ENCODE measurements around the gene GPR35. TPM values are rescaled to one million over a fixed set of nuclear protein-coding genes. Genes with fewer than 3 reads are reported as not detected.
"Not testable (repeated sequence)": the region's sequence is repeated elsewhere in the genome, so short reads cannot be mapped to it uniquely, and the experiment has no call there.

Gene GPR35
- polyA plus RNA-seq, 1 experiment: 0.06 TPM

DNA sequence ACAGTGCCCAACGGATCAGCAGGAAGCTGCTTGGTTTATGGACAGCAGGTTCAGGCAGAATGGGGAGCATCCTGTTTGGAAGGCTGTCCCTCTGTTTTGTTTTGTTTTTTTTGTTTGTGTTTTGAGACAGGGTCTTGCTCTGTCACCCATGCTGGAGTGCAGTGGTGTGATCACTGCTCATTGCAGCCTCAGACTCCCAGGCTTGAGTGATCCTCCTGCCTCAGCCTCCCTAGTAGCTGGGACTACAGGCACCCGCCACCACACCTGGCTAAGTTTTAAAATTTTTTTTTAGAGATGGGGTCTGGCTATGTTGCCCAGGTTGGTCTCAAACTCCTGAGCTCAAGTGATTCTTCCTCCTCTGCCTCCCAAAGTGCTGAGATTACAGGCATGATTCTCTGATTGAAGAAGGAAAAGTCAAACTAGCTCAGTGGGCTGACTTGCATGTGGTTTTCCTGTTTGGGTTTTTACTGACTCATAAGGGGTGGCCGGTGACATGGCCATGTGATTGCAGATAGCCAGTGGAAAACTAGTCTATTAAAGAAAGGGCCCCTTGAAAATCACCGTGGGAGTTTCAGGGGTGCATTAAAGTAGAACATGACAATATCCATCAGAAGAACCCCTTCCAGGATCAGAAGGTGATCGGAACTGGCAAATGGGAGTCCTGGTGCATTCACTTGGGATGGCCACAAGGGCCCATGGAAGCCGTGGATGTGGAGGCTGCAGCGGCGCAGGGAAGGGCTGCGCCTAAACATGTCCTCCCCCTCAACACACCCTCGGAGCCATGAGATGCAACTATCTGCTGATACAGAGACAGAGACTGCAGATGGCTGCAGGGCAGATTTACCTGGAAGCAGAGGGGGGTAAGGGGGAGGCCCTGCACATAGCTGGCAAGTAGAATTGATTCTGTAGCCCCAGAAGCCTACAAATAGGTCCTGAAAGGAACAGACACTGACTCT lies 30.9 kb downstream of the GPR35 start:
- H3K27me3 ChIP-seq (ENCODE audit: control insufficient read depth, insufficient read depth, low read length): peaks cover 9% of the 10 kb centered on the region
- ChIA-PET POLR2A (no interaction called here), CTCF (interaction anchor here (0.6 kb wide), 1 partner anchor 29 kb away, joined by 4 read pairs; no protein-coding TSS in a partner anchor)
- H3K9me3 ChIP-seq (ENCODE audit: control insufficient read depth, insufficient read depth, low read length): no peaks in the 10 kb centered on the region
- TF ChIP-seq, protein P1, sequence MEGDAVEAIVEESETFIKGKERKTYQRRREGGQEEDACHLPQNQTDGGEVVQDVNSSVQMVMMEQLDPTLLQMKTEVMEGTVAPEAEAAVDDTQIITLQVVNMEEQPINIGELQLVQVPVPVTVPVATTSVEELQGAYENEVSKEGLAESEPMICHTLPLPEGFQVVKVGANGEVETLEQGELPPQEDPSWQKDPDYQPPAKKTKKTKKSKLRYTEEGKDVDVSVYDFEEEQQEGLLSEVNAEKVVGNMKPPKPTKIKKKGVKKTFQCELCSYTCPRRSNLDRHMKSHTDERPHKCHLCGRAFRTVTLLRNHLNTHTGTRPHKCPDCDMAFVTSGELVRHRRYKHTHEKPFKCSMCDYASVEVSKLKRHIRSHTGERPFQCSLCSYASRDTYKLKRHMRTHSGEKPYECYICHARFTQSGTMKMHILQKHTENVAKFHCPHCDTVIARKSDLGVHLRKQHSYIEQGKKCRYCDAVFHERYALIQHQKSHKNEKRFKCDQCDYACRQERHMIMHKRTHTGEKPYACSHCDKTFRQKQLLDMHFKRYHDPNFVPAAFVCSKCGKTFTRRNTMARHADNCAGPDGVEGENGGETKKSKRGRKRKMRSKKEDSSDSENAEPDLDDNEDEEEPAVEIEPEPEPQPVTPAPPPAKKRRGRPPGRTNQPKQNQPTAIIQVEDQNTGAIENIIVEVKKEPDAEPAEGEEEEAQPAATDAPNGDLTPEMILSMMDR (IDR thresholded peaks at IDR 0.05; ENCODE audit: low read depth, low read length): no peak
- H3K27ac ChIP-seq (ENCODE audit: low read depth, low read length): no peak overlapping the region
- H3K4me3 ChIP-seq (ENCODE audit: low read depth, low read length): no peak overlapping the region
- no peak for DNase-seq (ENCODE audit: low read depth, low spot score)

DNA sequence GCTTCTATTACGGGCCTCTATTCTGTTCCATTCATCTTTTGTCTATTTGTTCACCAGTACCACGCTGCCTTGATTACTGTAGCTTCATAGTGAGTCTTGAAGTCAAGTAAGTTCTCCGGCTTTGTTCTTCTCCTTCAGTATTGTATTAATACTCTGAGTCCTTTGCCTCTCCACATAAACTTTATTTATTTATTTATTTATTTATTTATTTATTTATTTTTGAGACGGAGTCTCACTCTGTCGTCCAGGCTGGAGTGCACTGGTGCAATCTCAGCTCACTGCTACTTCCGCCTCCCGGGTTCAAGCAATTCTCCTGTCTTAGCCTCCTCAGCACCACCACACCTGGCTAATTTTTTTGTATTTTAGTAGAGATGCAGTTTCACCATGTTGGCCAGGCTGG lies 34.6 kb downstream of the GPR35 start:
- POLR2A ChIA-PET; H3K27me3 ChIP-seq (ENCODE audit: control insufficient read depth, insufficient read depth, low read length); CTCF ChIA-PET; H3K4me3 ChIP-seq (ENCODE audit: low read depth, low read length); DNase-seq (ENCODE audit: low read depth, low spot score); H3K27ac ChIP-seq (ENCODE audit: low read depth, low read length); H3K9me3 ChIP-seq (ENCODE audit: control insufficient read depth, insufficient read depth, low read length): not testable (repeated sequence)

DNA sequence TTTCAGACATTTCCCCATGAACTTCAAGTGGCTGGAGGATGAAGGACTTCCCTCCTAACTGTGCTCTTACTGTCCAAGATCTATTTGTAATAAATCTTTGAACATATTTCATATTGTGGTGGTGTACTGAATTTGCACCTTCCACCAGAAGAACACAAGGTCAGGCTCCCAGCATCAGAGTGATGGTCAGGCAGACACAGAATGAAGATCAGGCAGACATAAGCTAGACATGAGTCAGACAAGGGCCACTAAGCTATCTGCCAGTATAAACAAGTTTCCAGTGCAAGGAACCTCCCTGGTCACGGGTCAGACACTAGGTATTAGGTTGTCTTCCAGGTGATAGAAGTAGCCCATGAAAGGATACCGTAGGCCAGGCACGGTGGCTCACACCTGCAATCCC lies 37.4 kb downstream of the GPR35 start:
- CTCF ChIA-PET: no interaction called here

DNA sequence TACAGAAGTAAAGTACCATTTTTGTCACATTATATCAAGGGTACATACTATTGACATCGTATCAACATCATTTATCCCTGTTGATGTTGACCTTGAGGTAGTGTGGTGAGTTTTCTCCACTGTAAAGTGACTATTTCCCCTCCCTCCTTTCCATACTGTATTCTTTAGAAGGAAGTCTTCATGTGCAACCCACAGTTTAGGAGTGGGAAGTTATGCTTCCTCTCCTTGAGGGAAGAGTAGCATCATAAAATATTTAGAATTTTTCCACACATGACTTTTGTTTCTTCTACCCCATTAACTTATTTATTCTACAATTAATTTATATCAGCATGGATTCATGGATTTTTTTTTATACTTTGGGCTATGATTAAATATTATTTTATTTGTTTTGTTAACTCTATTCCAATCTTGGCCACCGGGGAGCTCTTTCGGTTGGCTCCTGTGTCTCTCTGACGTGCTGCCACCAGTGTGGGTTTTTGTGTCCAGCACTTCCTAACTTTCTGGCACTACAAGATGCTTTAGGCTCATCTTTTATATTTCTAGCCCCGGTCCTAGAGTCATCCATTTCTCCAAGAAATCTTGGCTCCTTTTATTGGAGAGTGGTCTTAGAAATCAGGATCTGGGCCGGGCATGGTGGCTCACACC lies 38.4 kb downstream of the GPR35 start:
- POLR2A ChIA-PET: no interaction called here
- Histone ChIP-seq H3K9me3 (ENCODE audit: control insufficient read depth, insufficient read depth, low read length) (no peaks in the 10 kb centered on the region), H3K4me3 (ENCODE audit: low read depth, low read length) (no peak overlapping the region), H3K27ac (ENCODE audit: low read depth, low read length) (no peak overlapping the region), H3K27me3 (ENCODE audit: control insufficient read depth, insufficient read depth, low read length) (no peaks in the 10 kb centered on the region)
- TF ChIP-seq, protein P1 (IDR thresholded peaks at IDR 0.05; ENCODE audit: low read depth, low read length): no peak
- DNase-seq (ENCODE audit: low read depth, low spot score): no peak
- CTCF ChIA-PET: interaction anchor here (1.3 kb wide), 1 partner anchor 150 kb away, joined by 3 read pairs; no protein-coding TSS in a partner anchor

More for the DNA sequence above, 37.4 kb downstream of the GPR35 start:
- no peak overlapping the region for H3K4me3 ChIP-seq (ENCODE audit: low read depth, low read length)
- TF ChIP-seq, protein P1 (IDR thresholded peaks at IDR 0.05; ENCODE audit: low read depth, low read length): no peak
- H3K27me3 ChIP-seq (ENCODE audit: control insufficient read depth, insufficient read depth, low read length): no peaks in the 10 kb centered on the region
- DNase-seq (ENCODE audit: low read depth, low spot score): no peak
- POLR2A ChIA-PET: no interaction called here
- H3K9me3 ChIP-seq (ENCODE audit: control insufficient read depth, insufficient read depth, low read length): no peaks in the 10 kb centered on the region
- H3K27ac ChIP-seq (ENCODE audit: low read depth, low read length): no peak overlapping the region

DNA sequence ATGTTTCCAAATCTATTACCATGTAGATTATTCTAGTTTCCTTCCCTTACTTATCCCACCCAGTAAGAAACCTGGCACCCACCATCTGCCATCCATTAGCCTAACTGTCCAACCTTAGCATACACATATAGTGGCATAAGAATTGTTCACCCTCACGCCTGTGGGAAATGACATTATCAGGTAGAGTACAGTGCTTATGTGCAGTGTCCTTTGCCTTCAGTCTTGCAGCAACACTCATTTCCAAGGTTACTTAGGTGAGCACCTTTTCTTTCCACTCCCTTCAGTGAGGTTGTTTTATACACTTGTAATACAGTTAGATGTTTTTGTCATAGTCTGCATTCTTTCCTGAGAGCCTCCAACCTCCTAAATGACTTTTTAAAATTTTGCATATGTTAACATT lies 39.3 kb downstream of the GPR35 start:
- Histone ChIP-seq H3K27me3 (ENCODE audit: control insufficient read depth, insufficient read depth, low read length) (no peaks in the 10 kb centered on the region), H3K27ac (ENCODE audit: low read depth, low read length) (no peak overlapping the region), H3K9me3 (ENCODE audit: control insufficient read depth, insufficient read depth, low read length) (no peaks in the 10 kb centered on the region), H3K4me3 (ENCODE audit: low read depth, low read length) (no peak overlapping the region)
- no peak for DNase-seq (ENCODE audit: low read depth, low spot score)
- ChIA-PET CTCF (interaction anchor here (1.3 kb wide), 1 partner anchor 150 kb away, joined by 3 read pairs; no protein-coding TSS in a partner anchor), POLR2A (no interaction called here)
- TF ChIP-seq, protein P1 (IDR thresholded peaks at IDR 0.05; ENCODE audit: low read depth, low read length): no peak

Data from AG04450 (cell line).